Renal cortex interstitium (tissue), 11 donors: Measurements from ENCODE around the gene ALG5. TPM values are rescaled to one million over a fixed set of nuclear protein-coding genes. Genes with fewer than 3 reads are reported as not detected.

ENCODE experiments used
- DNase-seq, 11 donors: peaks; one replicate each; pipeline ENCODE4 v3.0.0-alpha.2; 2013; ENCODE audit warnings: low read depth in 9 of 11, low spot score in 4 of 11; ENCODE audit errors: extremely low read depth in 1 of 11
- polyA plus RNA-seq, 3 donors: library from polyadenylated mRNA; unstranded; fragments of 120-200 nt; gene quantifications; one replicate each; pipeline ENCODE4 v1.2.1, GENCODE V29; 2013; ENCODE audit not compliant: insufficient read length in 3 of 3

ALG5 gene
- polyA plus RNA-seq, 3 donors, result 55.8 to 65.3 (median 56.8) TPM

DNA sequence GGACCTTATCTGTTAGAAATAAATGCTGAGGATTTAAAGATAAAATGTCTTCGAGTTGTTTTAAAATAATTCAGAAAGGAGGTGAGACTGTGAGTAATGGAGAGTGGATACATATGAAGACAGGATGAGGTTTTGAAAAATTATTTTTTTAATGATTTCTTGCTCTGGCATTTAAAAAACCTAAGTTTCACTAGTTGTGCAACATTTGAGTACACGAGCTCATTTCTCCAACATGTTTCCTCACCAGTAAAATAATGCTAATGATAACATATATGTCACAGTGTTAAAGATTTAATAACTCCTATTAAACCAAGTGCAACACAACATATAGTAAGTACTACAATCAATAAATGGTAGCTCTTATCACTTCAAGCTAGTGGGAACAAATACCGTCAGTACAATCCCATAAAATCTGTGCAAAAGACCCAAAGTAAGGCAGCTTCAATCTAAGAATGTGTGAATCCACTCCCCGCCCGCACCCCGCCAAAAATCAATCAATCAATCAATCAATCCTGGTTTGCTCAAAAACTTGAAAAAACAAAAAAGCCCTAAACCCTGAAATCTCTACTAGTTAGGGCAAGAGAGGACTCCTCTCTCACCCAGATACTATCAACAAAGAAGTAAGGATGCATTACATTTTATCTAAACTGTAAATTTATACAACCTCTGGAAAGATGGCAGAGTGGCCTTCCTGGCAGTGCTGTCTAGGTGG, 1.3 kb downstream of the ALG5 start:
- DNase-seq, result no peak

GRCh38 chr13:36992362-36992761, 6.8 kb downstream of the ALG5 start:
- DNase-seq, result no peak

GRCh38 chr13:36986462-36987240, 12.5 kb downstream of the ALG5 start:
- DNase-seq, result no peak

DNA sequence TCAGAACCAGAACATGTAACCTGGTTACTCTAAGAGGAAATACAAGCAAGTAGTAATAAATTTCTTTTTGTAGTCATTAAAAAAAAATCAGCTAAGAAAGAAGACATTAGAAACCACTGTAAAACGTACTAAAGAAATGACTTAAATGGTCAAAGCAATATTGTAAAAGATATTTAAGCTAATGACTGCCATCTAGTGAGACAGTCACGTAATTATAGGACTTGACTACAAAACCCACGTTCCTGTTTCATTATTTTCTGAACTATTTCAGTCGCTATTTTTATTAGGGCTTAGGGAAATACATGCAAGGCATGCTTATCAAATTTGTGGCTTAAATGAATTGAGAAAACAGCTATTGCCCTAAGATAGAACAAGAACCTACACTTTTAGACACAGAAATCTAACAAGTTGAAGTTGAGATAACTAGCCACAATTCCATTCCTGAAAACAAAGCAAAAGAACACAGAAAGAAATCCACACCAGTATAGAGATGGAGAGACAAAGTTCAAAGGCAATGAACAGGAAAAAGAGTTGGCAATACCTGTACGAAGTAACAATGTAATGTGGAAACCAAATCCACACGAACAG, 17.9 kb downstream of the ALG5 start:
- peak in 4 of 11 donors; percentile 28 to 59 (median 29) for DNase-seq

DNA sequence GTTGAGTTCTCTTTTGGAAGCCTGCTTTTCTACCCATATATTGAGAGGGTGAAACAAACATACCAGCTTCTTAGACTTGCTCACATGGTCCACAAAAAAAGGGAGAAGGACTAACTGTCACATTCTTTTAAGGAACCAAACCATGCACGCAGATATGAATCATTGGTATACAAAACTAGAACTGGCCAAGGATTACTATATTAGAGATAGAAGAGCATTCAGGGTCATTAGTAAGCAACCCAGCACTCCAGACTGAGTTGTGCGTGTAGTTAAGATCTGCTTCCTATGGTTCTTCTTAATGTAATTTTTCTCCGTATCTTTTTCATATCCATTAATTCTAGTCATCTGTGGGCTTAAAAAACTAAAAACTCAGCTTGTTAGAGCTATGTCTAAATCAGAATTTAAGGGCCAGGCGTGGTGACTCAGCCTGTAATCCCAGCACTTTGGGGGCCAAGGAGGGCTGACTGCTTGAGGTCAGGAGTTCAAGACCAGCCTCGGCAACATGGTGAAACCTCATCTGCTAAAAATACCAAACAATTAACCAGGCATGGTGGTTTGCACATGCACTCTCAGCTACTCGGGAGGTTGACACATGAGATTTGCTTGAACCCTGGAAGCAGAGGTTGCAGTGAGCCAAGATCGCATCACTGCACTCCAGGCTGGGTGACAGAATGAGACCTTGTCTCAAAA, 19.6 kb downstream of the ALG5 start:
- DNase-seq, result no peak

GRCh38 chr13:36975172-36975571, 24.0 kb downstream of the ALG5 start:
- DNase-seq, result no peak

DNA sequence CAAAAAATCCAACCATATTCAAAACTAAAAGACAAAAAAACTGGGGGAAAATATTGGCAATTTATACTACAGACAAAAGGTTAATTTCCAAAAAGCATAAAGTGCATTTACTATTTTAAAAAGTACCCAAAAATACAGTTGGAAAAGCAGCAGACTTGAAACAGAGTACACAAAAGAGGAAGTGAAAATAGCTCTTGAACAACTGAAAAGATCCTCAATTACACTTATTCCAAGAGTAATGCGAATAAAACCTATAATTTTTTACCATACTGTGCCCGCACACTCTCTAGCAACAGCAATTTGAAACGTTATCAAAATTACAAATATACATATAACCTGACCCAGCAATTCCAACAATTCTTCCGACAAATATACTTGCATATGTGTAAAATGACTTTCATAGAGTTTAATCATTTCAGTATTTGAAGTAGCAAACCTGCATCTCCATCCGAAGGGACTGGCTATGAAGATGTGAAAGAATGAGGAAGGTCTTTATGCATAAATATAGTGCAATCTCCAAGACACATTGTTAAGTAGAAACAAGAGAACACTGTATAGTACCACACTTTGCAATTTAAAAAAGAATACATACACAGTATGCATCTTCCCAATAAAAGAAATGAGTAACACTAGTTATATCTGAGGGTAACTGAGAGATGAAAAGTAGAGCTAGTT, 25.4 kb downstream of the ALG5 start:
- DNase-seq, result no peak

GRCh38 chr13:36973009-36973408, 26.1 kb downstream of the ALG5 start:
- no peak for DNase-seq

DNA sequence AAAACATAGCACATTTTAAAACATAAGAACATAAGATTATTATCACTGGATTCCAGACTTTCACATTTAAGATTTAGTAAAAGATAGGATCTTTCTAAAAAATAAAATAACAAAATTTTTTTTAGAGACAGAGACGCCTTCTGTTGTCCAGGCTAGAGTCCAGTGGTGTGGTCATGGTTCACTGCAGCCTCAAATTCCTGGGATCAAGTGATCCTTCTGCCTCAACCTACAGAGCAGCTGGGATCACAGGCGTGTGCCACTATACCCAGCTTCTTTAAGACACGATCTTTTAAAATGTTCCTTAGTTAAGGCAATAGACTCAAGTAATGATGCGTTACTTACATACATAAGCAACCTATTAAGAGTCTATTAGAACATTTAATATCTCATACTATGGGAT, 32.7 kb downstream of the ALG5 start:
- no peak for DNase-seq

GRCh38 chr13:36965767-36966166, 33.4 kb downstream of the ALG5 start:
- peak in 1 of 11 donors; percentile 4 for DNase-seq

DNA sequence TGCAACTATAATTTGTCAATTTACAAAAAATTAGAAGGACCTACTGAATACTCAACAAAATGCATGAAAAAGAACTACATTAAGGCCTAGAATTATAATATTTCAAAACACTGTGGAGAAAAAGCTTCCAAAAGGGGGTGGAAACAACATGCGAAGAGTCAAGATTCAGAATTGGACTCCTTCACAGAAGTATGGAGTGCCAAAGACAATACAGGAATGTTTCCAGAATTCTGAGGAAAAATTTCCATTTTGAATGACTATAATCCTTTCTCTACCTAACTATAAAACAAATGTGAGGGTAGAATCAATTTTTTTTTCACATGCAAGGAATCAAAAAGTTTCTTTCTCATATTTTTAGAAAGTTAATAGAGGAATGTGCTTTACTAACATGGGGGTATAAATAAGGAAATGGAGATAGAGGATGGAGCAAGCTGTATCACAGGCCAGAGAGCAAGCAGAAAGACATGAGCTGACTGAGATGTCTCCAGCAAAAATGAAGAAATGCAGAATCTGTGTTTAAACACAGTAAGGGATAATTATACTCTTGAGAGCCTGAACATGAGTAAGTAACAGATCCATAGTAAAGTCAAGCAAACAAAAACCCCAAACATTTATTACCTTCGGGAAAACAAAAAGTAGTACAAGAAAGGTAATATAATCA, 39.6 kb downstream of the ALG5 start:
- no peak for DNase-seq

DNA sequence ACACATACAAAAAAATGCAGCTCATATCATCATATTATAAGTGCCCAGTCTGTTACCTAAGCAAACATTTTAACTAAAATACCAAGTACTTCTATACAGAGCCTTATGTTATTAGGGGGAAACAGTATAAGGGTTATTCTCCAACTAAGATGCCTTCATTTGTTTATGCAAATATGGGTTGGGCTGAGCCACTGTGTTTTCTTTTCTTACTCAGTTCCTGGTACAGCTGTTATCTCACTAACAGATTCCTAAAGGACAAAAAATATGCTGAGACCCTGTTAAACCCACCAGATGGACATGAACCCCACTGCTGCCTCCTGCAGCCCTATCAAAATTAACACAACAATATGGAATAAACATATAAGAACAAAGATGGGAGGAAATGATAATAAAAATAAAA, 44.6 kb downstream of the ALG5 start:
- no peak for DNase-seq

GRCh38 chr13:36950920-36951319, 48.2 kb downstream of the ALG5 start:
- DNase-seq, result no peak

DNA sequence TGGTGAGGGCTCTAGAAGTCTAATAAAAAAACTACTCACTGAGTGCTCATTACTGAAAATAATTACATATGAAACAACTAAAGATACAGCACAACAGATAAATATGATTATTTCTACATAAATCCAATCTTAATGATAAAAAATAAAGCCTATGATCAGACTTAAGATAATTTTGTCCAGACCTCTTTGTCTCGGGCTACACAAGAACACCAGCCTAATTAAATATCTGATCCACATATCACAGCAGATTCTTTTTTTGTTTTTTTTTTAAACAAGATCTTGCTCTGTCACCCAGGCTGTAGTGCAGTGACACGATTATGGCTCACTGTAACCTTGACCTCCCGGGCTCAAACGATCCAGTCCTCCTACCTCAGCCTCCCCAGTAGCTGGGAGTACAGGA, 48.8 kb downstream of the ALG5 start:
- no peak for DNase-seq

GRCh38 chr13:36945078-36945477, 54.1 kb downstream of the ALG5 start:
- no peak for DNase-seq

- no peak for DNase-seq
Measured at GRCh38 chr13:36925603-36926002, 73.5 kb downstream of the ALG5 start.

- no peak for DNase-seq
Measured at GRCh38 chr13:36924001-36924400, 75.1 kb downstream of the ALG5 start.

DNA sequence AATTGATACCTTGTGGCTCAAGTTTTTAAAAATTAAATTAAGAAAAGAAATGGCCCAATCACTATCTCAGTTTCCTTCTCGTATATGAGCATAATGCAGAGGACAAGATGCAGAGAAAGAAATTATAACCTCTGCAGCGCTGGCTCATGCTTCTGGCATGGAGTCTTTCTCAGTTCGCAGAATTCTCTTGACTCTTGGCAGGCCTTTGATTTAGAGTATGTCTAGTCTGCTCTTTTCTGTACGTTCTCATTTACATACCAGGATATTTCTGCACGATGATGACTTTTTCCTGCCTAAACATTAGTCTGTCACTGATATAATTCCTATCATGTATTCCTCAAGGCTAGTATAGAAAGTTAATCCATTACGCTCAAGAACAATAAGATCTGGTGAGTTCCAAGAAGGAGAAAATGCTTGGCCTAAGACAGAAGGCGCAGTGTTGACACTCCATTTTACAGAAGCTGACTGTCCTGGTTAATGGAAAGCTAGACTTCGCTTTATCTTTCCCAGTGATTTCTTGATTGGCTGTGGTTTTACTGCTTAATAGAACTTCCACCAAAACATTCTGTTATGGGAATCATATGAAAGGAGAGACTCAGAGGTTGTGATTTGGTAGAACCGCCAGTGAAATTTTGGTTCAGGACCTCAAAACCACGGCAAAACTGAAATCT, 77.4 kb downstream of the ALG5 start:
- no peak for DNase-seq
